Endothelial cell of umbilical vein (primary cell): Measurements from ENCODE around the gene TRMT44. TPM values are rescaled to one million over a fixed set of nuclear protein-coding genes. Genes with fewer than 3 reads are reported as not detected.

Source experiments
- BruUV-seq: library from RNA; stranded (reverse); fragments of 400-500 nt; replicated peaks from 2 replicates; lab custom pipeline; 2021; lab: Mats Ljungman, UMichigan
- CTCF ChIA-PET: fragments of 300-600, 350-600 bp; sonication (Branson Sonifier 250); formaldehyde crosslinking; loops from one replicate; lab custom pipeline; 2021; ENCODE audit warnings: antibody characterized with exemption, inconsistent platforms; lab: Charles Lee
- POLR2A ChIA-PET: fragments of 300-600, 350-600 bp; sonication (Branson Sonifier 250); formaldehyde crosslinking; loops from one replicate; lab custom pipeline; 2021; ENCODE audit warnings: antibody characterized with exemption, inconsistent platforms; lab: Charles Lee
- DNase-seq: peaks from one replicate; pipeline ENCODE4 v3.0.0-alpha.2; 2011; ENCODE audit warnings: low read depth, low spot score
- FAIRE-seq: peaks from 2 replicates; lab custom pipeline; 2011; peaks lifted over from hg19 to GRCh38; lab: Jason Lieb, UNC
- H2AFZ ChIP-seq: 2 replicates; pipeline ENCODE4 v1.6.0; 2012; ENCODE audit warnings: low read depth, low read length, control low read depth, inconsistent platforms
- H3K27ac ChIP-seq: 2 replicates; pipeline ENCODE4 v1.5.1; 2011; ENCODE audit warnings: low read depth, mild to moderate bottlenecking, control low read depth, low read length, moderate library complexity; ENCODE audit not compliant: insufficient read depth
- H3K27me3 ChIP-seq, 2 experiments: 2 replicates each; pipeline versions ENCODE4 v1.6.0 to v1.6.1; 2011; ENCODE audit warnings: low read length in 2 of 2, mixed read lengths in 1 of 2; ENCODE audit not compliant: control insufficient read depth in 2 of 2, insufficient read depth in 2 of 2
- H3K36me3 ChIP-seq, 2 experiments: 2 replicates in 1 of 2; 3 replicates in 1 of 2; pipeline ENCODE4 v1.5.1; 2011; ENCODE audit warnings: low read length in 2 of 2, mild to moderate bottlenecking in 1 of 2, moderate library complexity in 1 of 2; ENCODE audit not compliant: control insufficient read depth in 2 of 2, insufficient read depth in 2 of 2; ENCODE audit errors: extremely low read depth in 1 of 2
- H3K4me1 ChIP-seq: 3 replicates; pipeline ENCODE4 v1.5.1; 2011; ENCODE audit warnings: mild to moderate bottlenecking, low read length; ENCODE audit not compliant: control insufficient read depth, insufficient read depth; ENCODE audit errors: extremely low read depth
- H3K4me2 ChIP-seq: 2 replicates; pipeline ENCODE4 v1.6.1; 2011; ENCODE audit warnings: low read length, control low read depth, mixed read lengths; ENCODE audit not compliant: insufficient read depth
- H3K4me3 ChIP-seq, 3 experiments: fragments of 200-600 bp in 1 of 3; sonication (generic), shearing (Covaris generic) in 1 of 3; replicated peaks in 1 of 3; 2 replicates each; pipeline ENCODE4 v1.5.1; 2011 to 2016; ENCODE audit warnings: control low read depth in 3 of 3, low read length in 3 of 3, mild to moderate bottlenecking in 2 of 3, inconsistent platforms in 1 of 3, low read depth in 1 of 3, moderate library complexity in 1 of 3; ENCODE audit not compliant: insufficient read depth in 1 of 3
- H3K79me2 ChIP-seq: 2 replicates; pipeline ENCODE4 v1.6.0; 2012; ENCODE audit warnings: low read length, inconsistent platforms; ENCODE audit not compliant: control insufficient read depth, insufficient read depth
- H3K9ac ChIP-seq: replicated peaks from 2 replicates; pipeline ENCODE3; 2011; ENCODE audit warnings: low read length, control low read depth; ENCODE audit not compliant: insufficient read depth; ENCODE audit errors: extremely low read depth
- H3K9me1 ChIP-seq: replicated peaks from 3 replicates; pipeline ENCODE4 v1.6.0; 2011; ENCODE audit warnings: mild to moderate bottlenecking, low read length; ENCODE audit not compliant: control insufficient read depth, insufficient read depth; ENCODE audit errors: extremely low read depth
- H3K9me3 ChIP-seq: replicated peaks from 2 replicates; pipeline ENCODE4 v1.5.1; 2012; ENCODE audit warnings: low read length, inconsistent platforms; ENCODE audit not compliant: control insufficient read depth, insufficient read depth
- H4K20me1 ChIP-seq: replicated peaks from 2 replicates; pipeline ENCODE3; 2011; ENCODE audit warnings: mild to moderate bottlenecking, low read length; ENCODE audit not compliant: control insufficient read depth, insufficient read depth; ENCODE audit errors: extremely low read depth
- CTCF ChIP-seq, 2 donors: IDR thresholded peaks; 1 replicate in 1 of 2; 2 replicates in 1 of 2; pipeline ENCODE4 v1.5.1; 2011; ENCODE audit warnings: low read length in 2 of 2, mild to moderate bottlenecking in 2 of 2, moderate library complexity in 2 of 2, control low read depth in 1 of 2, inconsistent platforms in 1 of 2, low read depth in 1 of 2; ENCODE audit not compliant: insufficient read depth in 1 of 2; ENCODE audit errors: extremely low read depth in 1 of 2
- EZH2 ChIP-seq: IDR thresholded peaks from 2 replicates; pipeline ENCODE4 v1.6.1; 2012; ENCODE audit warnings: borderline replicate concordance, low read depth, mild to moderate bottlenecking, moderate library complexity, low read length, inconsistent platforms; ENCODE audit not compliant: severe bottlenecking
- FOS ChIP-seq: IDR thresholded peaks from 2 replicates; pipeline ENCODE4 v1.6.1; 2011; ENCODE audit warnings: mild to moderate bottlenecking, low read length, moderate library complexity, borderline replicate concordance; ENCODE audit not compliant: insufficient read depth
- GATA2 ChIP-seq: IDR thresholded peaks from 2 replicates; pipeline ENCODE4 v1.7.0; 2011; ENCODE audit warnings: low read depth, mild to moderate bottlenecking, moderate library complexity, mixed read lengths, low read length; ENCODE audit not compliant: insufficient read length, insufficient read depth
- JUN ChIP-seq: IDR thresholded peaks from 2 replicates; pipeline ENCODE4 v1.6.1; 2011; ENCODE audit warnings: borderline replicate concordance, low read depth; ENCODE audit not compliant: insufficient read length, insufficient read depth
- MAX ChIP-seq: IDR thresholded peaks from 2 replicates; pipeline ENCODE4 v1.6.1; 2011; ENCODE audit not compliant: insufficient read depth, insufficient read length
- MYC ChIP-seq: IDR thresholded peaks from one replicate; pipeline ENCODE4 v1.6.1; 2011; ENCODE audit warnings: mild to moderate bottlenecking, low read depth, low read length
- POLR2A ChIP-seq: IDR thresholded peaks from 2 replicates; pipeline ENCODE4 v1.6.1; 2012; ENCODE audit warnings: low read depth, mild to moderate bottlenecking, control low read depth, low read length
- POLR2AphosphoS5 ChIP-seq: IDR thresholded peaks from 2 replicates; pipeline ENCODE4 v1.6.1; 2012; ENCODE audit warnings: low read depth, mild to moderate bottlenecking, control low read depth, low read length, moderate library complexity; ENCODE audit not compliant: insufficient read depth
- dilution Hi-C: fragments of 300-500 bp; cut with MboI; formaldehyde crosslinking; loops from one replicate; pipeline ENCODE4 v1.15.0; 2019; ENCODE audit warnings: low sequenced_read_pairs; ENCODE audit not compliant: extremely low pct_ligation_motif_present
- intact Hi-C: fragments of 100-400 bp; cut with micrococcal nuclease; formaldehyde crosslinking; loops from one replicate; pipeline ENCODE4 v1.10.0; 2022
- polyA plus RNA-seq, 4 experiments: library from polyadenylated mRNA; depleted of rRNA in 3 of 4; stranded (reverse) in 3 of 4; unstranded in 1 of 4; fragments of >200 nt; gene quantifications; 2 replicates each; pipeline versions ENCODE4 v1.2.1 to v1.2.3, GENCODE V29; 2011 to 2012; ENCODE audit warnings: missing spikeins in 1 of 4
- small RNA-seq: library from RNA; depleted of rRNA; stranded (forward); fragments of <200 nt; gene quantifications from one replicate; pipeline ENCODE3, GENCODE V24; 2012; ENCODE audit warnings: low replicate concordance, low read depth; ENCODE audit not compliant: insufficient read depth, insufficient read length
- total RNA-seq: library from RNA; stranded (reverse); gene quantifications from 2 replicates; pipeline ENCODE4 v1.2.3, GENCODE V29; 2021

The TRMT44 gene
- total and polyA plus RNA-seq, 2 donors (not counting 3 experiments of a cell fraction or from before 2014, with no cell fraction given): 10.4 to 17.3 TPM

GRCh38 chr4:8525383-8526120 lies 85.0 kb downstream of the TRMT44 start:
- Histone ChIP-seq H3K9me3 (no peaks in the 10 kb centered on the region), H3K9me1 (no peaks in the 10 kb centered on the region), H3K27me3 (no peaks in the 10 kb centered on the region), H3K79me2 (no peaks in the 10 kb centered on the region), H3K27ac (no peak overlapping the region), H3K4me2 (no peak overlapping the region), H3K9ac (no peak overlapping the region), H2AFZ (no peak overlapping the region), H4K20me1 (no peaks in the 10 kb centered on the region), H3K4me1 (no peaks in the 10 kb centered on the region), H3K36me3 (no peaks in the 10 kb centered on the region), H3K4me3 (no peak overlapping the region)
- dilution Hi-C loops: no loop called here
- intact Hi-C loops: no loop called here
- TF ChIP-seq POLR2AphosphoS5: no peak
- TF ChIP-seq EZH2: no peak
- no peak for TF ChIP-seq MYC
- TF ChIP-seq FOS: no peak
- no peak for TF ChIP-seq MAX
- TF ChIP-seq CTCF (IDR thresholded peaks at IDR 0.05; ENCODE audit: extremely low read depth in 1 of 2, insufficient read depth in 1 of 2, low read depth in 1 of 2, low read length in 2 of 2): no peak
- no peak for TF ChIP-seq JUN
- no peak for TF ChIP-seq POLR2A
- TF ChIP-seq GATA2: no peak
- FAIRE-seq (no peak), DNase-seq (no peak)
- ChIA-PET POLR2A (no interaction called here), CTCF (no interaction called here)
- no TSS peak for BruUV-seq

Small RNA genes lying within 50 kb of the gene (small RNA-seq; reads per million reads assigned to genes)
- not detected for gene RNA5SP152

Other genes with a start within 250 kb of the TRMT44 start
- gene SH3TC1, start 241.5 kb upstream of the TRMT44 start, total RNA-seq: 174 and 192 TPM in 2 replicates
- gene SH3TC1, start 241.5 kb upstream of the TRMT44 start, polyA plus RNA-seq: 96.5 and 115 TPM in 2 replicates
- 8.2 and 12.0 TPM in 2 replicates for gene HTRA3, start 171.0 kb upstream of the TRMT44 start, total RNA-seq
- gene HTRA3, start 171.0 kb upstream of the TRMT44 start, polyA plus RNA-seq: 9.0 and 10.6 TPM in 2 replicates
- gene ACOX3, start 54 bp upstream of the TRMT44 start, total RNA-seq: 25.6 and 26.3 TPM in 2 replicates
- gene ACOX3, start 54 bp upstream of the TRMT44 start, polyA plus RNA-seq: 10.6 and 13.0 TPM in 2 replicates
- not detected in 2 replicates for gene GPR78, start 139.6 kb downstream of the TRMT44 start, total RNA-seq
- gene GPR78, start 139.6 kb downstream of the TRMT44 start, polyA plus RNA-seq: not detected in 2 replicates
- gene CPZ, start 152.0 kb downstream of the TRMT44 start, total RNA-seq: not detected in 2 replicates
- not detected in 2 replicates for gene CPZ, start 152.0 kb downstream of the TRMT44 start, polyA plus RNA-seq